ENCODE data around the gene LAMB4.

DNA sequence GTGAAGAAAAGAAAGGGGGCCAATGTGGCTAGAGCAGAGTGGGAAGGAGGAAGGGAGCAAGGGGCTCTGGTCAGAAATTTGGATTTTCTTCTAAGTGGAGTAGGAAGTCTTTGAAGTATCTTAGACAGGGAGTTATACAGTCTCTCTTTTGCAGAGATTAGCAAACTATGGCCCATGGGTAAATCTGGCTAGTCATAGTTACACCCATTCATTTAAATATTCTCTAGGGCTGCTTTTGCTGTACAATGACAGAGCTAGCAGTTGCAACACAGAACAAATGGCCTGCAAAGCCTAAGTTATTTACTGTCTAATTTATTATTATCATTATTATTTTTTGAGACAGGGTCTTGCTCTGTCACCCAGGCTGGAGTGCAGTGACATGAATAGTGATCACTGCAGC, 10.5 kb upstream of the LAMB4 start:
- TF ChIP-seq, protein P1, sequence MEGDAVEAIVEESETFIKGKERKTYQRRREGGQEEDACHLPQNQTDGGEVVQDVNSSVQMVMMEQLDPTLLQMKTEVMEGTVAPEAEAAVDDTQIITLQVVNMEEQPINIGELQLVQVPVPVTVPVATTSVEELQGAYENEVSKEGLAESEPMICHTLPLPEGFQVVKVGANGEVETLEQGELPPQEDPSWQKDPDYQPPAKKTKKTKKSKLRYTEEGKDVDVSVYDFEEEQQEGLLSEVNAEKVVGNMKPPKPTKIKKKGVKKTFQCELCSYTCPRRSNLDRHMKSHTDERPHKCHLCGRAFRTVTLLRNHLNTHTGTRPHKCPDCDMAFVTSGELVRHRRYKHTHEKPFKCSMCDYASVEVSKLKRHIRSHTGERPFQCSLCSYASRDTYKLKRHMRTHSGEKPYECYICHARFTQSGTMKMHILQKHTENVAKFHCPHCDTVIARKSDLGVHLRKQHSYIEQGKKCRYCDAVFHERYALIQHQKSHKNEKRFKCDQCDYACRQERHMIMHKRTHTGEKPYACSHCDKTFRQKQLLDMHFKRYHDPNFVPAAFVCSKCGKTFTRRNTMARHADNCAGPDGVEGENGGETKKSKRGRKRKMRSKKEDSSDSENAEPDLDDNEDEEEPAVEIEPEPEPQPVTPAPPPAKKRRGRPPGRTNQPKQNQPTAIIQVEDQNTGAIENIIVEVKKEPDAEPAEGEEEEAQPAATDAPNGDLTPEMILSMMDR (IDR thresholded peaks at IDR 0.05): no peak
- TF ChIP-seq POLR2A (IDR thresholded peaks at IDR 0.05): no peak
